GM12874 (cell line): ENCODE results near the gene GUCD1.

Source experiments
- TF ChIP-seq, protein P1 (sequence below): IDR thresholded peaks from 2 replicates; pipeline ENCODE4 v1.5.1; 2011; ENCODE audit warnings: low read depth, mild to moderate bottlenecking, control low read depth, low read length, moderate library complexity; ENCODE audit not compliant: insufficient read depth

Gene GUCD1

DNA sequence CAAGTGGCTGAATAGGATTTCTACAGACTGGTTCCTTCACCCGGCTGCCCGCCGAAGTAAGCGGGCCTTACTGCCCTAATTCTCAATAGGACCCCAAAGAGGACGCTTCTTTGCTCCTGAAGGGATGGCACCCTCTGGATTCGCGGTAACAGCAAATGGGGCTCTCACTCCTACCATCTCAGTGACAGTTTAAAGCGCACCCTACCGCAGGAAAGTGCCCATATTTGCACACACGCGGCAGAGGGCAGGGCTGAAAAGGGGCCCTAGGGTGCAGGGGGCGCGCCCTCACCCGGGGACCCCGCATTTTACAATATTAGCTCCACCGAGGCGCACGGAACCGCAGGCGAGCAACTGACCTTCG is 60.8 kb downstream of the GUCD1 start:
- TF ChIP-seq, protein P1, sequence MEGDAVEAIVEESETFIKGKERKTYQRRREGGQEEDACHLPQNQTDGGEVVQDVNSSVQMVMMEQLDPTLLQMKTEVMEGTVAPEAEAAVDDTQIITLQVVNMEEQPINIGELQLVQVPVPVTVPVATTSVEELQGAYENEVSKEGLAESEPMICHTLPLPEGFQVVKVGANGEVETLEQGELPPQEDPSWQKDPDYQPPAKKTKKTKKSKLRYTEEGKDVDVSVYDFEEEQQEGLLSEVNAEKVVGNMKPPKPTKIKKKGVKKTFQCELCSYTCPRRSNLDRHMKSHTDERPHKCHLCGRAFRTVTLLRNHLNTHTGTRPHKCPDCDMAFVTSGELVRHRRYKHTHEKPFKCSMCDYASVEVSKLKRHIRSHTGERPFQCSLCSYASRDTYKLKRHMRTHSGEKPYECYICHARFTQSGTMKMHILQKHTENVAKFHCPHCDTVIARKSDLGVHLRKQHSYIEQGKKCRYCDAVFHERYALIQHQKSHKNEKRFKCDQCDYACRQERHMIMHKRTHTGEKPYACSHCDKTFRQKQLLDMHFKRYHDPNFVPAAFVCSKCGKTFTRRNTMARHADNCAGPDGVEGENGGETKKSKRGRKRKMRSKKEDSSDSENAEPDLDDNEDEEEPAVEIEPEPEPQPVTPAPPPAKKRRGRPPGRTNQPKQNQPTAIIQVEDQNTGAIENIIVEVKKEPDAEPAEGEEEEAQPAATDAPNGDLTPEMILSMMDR: no peak

DNA sequence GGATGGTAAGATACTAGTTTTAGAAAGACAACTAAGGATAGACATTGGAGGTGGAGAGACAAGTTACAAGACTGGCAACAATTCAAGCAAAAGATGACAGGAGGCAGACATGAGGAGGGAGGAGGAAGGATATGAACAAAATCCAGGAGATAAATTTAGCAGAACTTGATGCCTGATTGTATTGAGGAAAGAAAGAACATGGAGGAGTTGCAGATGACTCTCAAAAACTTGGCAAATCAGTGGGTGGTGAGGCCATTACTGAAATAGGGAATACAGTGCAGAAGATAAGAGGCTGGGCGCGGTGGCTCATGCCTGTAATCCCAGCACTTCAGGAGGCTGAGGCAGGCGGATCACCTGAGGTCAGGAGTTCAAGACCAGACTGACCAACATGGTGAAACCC is 62.5 kb downstream of the GUCD1 start:
- TF ChIP-seq, protein P1: no peak
